HCT116 (cell line): Measurements from ENCODE around the gene NOS1.

Experiments used
- EGR1 ChIP-seq: IDR thresholded peaks from 2 replicates; pipeline ENCODE4 v1.6.1; 2012; ENCODE audit warnings: low read depth
- EZH2phosphoT487 ChIP-seq: fragments of 200-600 bp; IDR thresholded peaks from 2 replicates; pipeline ENCODE4 v1.6.1; 2018; ENCODE audit warnings: antibody characterized with exemption, borderline replicate concordance
- JUND ChIP-seq: IDR thresholded peaks from 2 replicates; pipeline ENCODE4 v1.6.1; 2012
- POLR2A ChIP-seq: IDR thresholded peaks from 2 replicates; pipeline ENCODE4 v1.7.0; 2011; ENCODE audit warnings: borderline replicate concordance; ENCODE audit not compliant: insufficient read depth, insufficient read length; ENCODE audit errors: extremely low read depth
- POLR2AphosphoS5 ChIP-seq: IDR thresholded peaks from 2 replicates; pipeline ENCODE4 v1.6.1; 2011; ENCODE audit warnings: mild to moderate bottlenecking, low read depth, low read length, moderate library complexity
- RAD21 ChIP-seq: IDR thresholded peaks from 2 replicates; pipeline ENCODE4 v1.6.1; 2012; ENCODE audit warnings: low read depth, mild to moderate bottlenecking
- SIN3A ChIP-seq: IDR thresholded peaks from 2 replicates; pipeline ENCODE4 v1.6.1; 2012; ENCODE audit warnings: low read depth
- TF ChIP-seq, protein P1 (sequence below), 3 experiments: fragments of 200-600 bp in 1 of 3; sonication (generic) in 1 of 3; IDR thresholded peaks in 2 of 3; conservative IDR thresholded peaks in 1 of 3; 2 replicates each; pipeline ENCODE4 v1.5.1; 2012 to 2017; ENCODE audit warnings: low read depth in 2 of 3, low read length in 2 of 3, antibody characterized with exemption in 1 of 3, borderline replicate concordance in 1 of 3, control low read depth in 1 of 3, mild to moderate bottlenecking in 1 of 3, mixed read lengths in 1 of 3, mixed run types in 1 of 3, moderate library complexity in 1 of 3; ENCODE audit not compliant: insufficient read depth in 1 of 3

DNA sequence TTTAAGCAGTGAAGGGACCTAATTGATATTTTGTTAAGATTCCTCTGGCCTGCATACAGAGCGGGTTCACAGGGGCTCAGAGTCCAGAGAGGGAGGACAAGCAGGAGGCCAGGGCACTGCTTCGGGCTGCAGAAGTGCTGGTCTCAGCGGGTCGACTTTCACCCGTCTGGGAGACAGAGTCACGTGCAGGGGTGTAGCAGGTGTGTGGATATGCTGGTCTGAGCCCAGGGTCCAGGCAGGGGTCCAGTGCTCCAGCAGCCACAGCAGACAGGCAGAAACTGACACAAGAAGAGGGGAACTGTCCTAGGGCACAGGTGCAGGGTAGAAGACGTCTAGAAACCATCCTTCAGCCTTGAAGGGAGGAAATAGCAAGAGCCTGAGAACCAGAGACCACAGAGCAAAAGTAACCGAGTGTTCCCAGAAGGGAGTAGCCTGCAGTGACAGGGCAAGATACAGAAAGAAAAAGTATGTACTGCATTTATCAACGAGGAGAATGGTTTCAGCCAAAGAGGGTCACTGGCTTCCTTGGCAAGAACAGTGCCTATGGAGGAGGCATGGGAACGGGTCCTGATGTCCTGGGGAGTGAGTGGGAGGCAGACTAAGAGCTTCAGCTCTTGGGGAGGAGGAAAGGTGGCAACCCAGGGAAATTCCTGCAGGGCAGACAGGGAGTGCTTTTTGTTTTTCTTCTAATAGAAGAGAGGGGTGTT lies 199.8 kb downstream of the NOS1 start:
- TF ChIP-seq, protein P1, sequence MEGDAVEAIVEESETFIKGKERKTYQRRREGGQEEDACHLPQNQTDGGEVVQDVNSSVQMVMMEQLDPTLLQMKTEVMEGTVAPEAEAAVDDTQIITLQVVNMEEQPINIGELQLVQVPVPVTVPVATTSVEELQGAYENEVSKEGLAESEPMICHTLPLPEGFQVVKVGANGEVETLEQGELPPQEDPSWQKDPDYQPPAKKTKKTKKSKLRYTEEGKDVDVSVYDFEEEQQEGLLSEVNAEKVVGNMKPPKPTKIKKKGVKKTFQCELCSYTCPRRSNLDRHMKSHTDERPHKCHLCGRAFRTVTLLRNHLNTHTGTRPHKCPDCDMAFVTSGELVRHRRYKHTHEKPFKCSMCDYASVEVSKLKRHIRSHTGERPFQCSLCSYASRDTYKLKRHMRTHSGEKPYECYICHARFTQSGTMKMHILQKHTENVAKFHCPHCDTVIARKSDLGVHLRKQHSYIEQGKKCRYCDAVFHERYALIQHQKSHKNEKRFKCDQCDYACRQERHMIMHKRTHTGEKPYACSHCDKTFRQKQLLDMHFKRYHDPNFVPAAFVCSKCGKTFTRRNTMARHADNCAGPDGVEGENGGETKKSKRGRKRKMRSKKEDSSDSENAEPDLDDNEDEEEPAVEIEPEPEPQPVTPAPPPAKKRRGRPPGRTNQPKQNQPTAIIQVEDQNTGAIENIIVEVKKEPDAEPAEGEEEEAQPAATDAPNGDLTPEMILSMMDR (IDR thresholded peaks at IDR 0.05 in 2 of 3, conservative IDR thresholded peaks at IDR 0.05 in 1 of 3; ENCODE audit: borderline replicate concordance in 1 of 3, insufficient read depth in 1 of 3, low read depth in 2 of 3, low read length in 2 of 3), result no peak
- no peak for TF ChIP-seq JUND
- no peak for TF ChIP-seq RAD21
- TF ChIP-seq SIN3A, result no peak
- TF ChIP-seq POLR2A, result no peak
- TF ChIP-seq POLR2AphosphoS5, result no peak
- no peak for TF ChIP-seq EZH2phosphoT487
- TF ChIP-seq EGR1, result no peak
